ENCODE results near the gene RPS3A. TPM values are rescaled to one million over a fixed set of nuclear protein-coding genes. Genes with fewer than 3 reads are reported as not detected.

The RPS3A gene
- total RNA-seq, 1 experiment from 2014 or later, result 2,661 TPM

- intact Hi-C loops (cut with micrococcal nuclease), result no loop called here
These were observed 1.1 kb downstream of the RPS3A start for GRCh38 chr4:151100531-151100930.

GRCh38 chr4:151103758-151104157, 4.3 kb downstream of the RPS3A start:
- H3K27ac Mint-ChIP-seq (ENCODE audit: low read depth, unreplicated experiment), result no peak overlapping the region
- POLR2A ChIA-PET, result interaction anchor here (2.5 to 7.3 kb wide), 2 partner anchors 10 to 14 kb away, joined by 10 to 44 read pairs; no protein-coding TSS in a partner anchor
- no peak for DNase-seq (ENCODE audit: unreplicated experiment)
- no peak overlapping the region for H3K4me3 Mint-ChIP-seq (ENCODE audit: unreplicated experiment)
- intact Hi-C loops (cut with micrococcal nuclease), result no loop called here
- TF ChIP-seq CTCF (IDR thresholded peaks at IDR 0.05; ENCODE audit: unreplicated experiment), result no peak
- H3K27me3 Mint-ChIP-seq (ENCODE audit: insufficient read depth, unreplicated experiment), result no peaks in the 10 kb centered on the region
- CTCF ChIA-PET, result interaction anchor here (0.6 to 1.4 kb wide), 2 partner anchors 36 to 727 kb away, joined by 3 to 4 read pairs; no protein-coding TSS in a partner anchor
- no TSS peak for BruUV-seq (replicated peaks)
- no peaks in the 10 kb centered on the region for H3K9me3 Mint-ChIP-seq (ENCODE audit: unreplicated experiment)
- peaks cover 97% of the 10 kb centered on the region for H3K36me3 Mint-ChIP-seq (ENCODE audit: insufficient read depth, unreplicated experiment)
- H3K4me1 Mint-ChIP-seq (ENCODE audit: insufficient read depth, unreplicated experiment), result peaks cover 10% of the 10 kb centered on the region

More at GRCh38 chr4:151100531-151100930, 1.1 kb downstream of the RPS3A start:
- Mint-ChIP-seq H3K27ac (ENCODE audit: low read depth, unreplicated experiment) (peak overlapping the region; percentile 100), H3K27me3 (ENCODE audit: insufficient read depth, unreplicated experiment) (no peaks in the 10 kb centered on the region), H3K9me3 (ENCODE audit: unreplicated experiment) (no peaks in the 10 kb centered on the region), H3K4me1 (ENCODE audit: insufficient read depth, unreplicated experiment) (peaks cover 10% of the 10 kb centered on the region), H3K36me3 (ENCODE audit: insufficient read depth, unreplicated experiment) (peaks cover 65% of the 10 kb centered on the region), H3K4me3 (ENCODE audit: unreplicated experiment) (peak overlapping the region; percentile 91)
- ChIA-PET POLR2A (interaction anchor here (0.7 to 7.3 kb wide), 18 partner anchors 8 to 1679 kb away, joined by 3 to 84 read pairs (median 5); partner anchors contain the start of genes ARFIP1, FHIP1A, LRBA and SH3D19), CTCF (interaction anchor here (0.6 to 1.8 kb wide), 4 partner anchors 17 to 960 kb away, joined by 3 to 7 read pairs (median 4); no protein-coding TSS in a partner anchor)
- no TSS peak for BruUV-seq (replicated peaks)
- TF ChIP-seq CTCF (IDR thresholded peaks at IDR 0.05; ENCODE audit: unreplicated experiment), result no peak
- no peak for DNase-seq (ENCODE audit: unreplicated experiment)

GRCh38 chr4:151104621-151105020, 5.2 kb downstream of the RPS3A start:
- ChIA-PET POLR2A (interaction anchor here (2.5 to 7.3 kb wide), 2 partner anchors 9 to 13 kb away, joined by 10 to 44 read pairs; no protein-coding TSS in a partner anchor), CTCF (interaction anchor here (0.6 to 1.5 kb wide), 6 partner anchors 13 to 1247 kb away, joined by 3 to 9 read pairs (median 4); no protein-coding TSS in a partner anchor)
- Mint-ChIP-seq H3K27me3 (ENCODE audit: insufficient read depth, unreplicated experiment) (no peaks in the 10 kb centered on the region), H3K9me3 (ENCODE audit: unreplicated experiment) (no peaks in the 10 kb centered on the region), H3K36me3 (ENCODE audit: insufficient read depth, unreplicated experiment) (peaks cover 100% of the 10 kb centered on the region), H3K4me1 (ENCODE audit: insufficient read depth, unreplicated experiment) (peaks cover 10% of the 10 kb centered on the region), H3K4me3 (ENCODE audit: unreplicated experiment) (no peak overlapping the region), H3K27ac (ENCODE audit: low read depth, unreplicated experiment) (no peak overlapping the region)
- TF ChIP-seq CTCF (IDR thresholded peaks at IDR 0.05; ENCODE audit: unreplicated experiment), result no peak
- no TSS peak for BruUV-seq (replicated peaks)
- no peak for DNase-seq (ENCODE audit: unreplicated experiment)
- intact Hi-C loops (cut with micrococcal nuclease), result no loop called here

- no peak for TF ChIP-seq CTCF (IDR thresholded peaks at IDR 0.05; ENCODE audit: unreplicated experiment)
These were observed 6.1 kb downstream of the RPS3A start for GRCh38 chr4:151105454-151106032.

More at GRCh38 chr4:151105454-151106032, 6.1 kb downstream of the RPS3A start:
- intact Hi-C loops (cut with micrococcal nuclease), result no loop called here
- no peaks in the 10 kb centered on the region for H3K27me3 Mint-ChIP-seq (ENCODE audit: insufficient read depth, unreplicated experiment)
- POLR2A ChIA-PET, result interaction anchor here (2.5 to 7.3 kb wide), 2 partner anchors 8 to 12 kb away, joined by 10 to 44 read pairs; no protein-coding TSS in a partner anchor
- H3K27ac Mint-ChIP-seq (ENCODE audit: low read depth, unreplicated experiment), result no peak overlapping the region
- no peaks in the 10 kb centered on the region for H3K9me3 Mint-ChIP-seq (ENCODE audit: unreplicated experiment)
- H3K4me3 Mint-ChIP-seq (ENCODE audit: unreplicated experiment), result no peak overlapping the region
- no TSS peak for BruUV-seq (replicated peaks)
- CTCF ChIA-PET, result interaction anchor here (0.6 to 1.5 kb wide), 4 partner anchors 12 to 1246 kb away, joined by 3 to 9 read pairs (median 4); no protein-coding TSS in a partner anchor
- peaks cover 10% of the 10 kb centered on the region for H3K4me1 Mint-ChIP-seq (ENCODE audit: insufficient read depth, unreplicated experiment)
- DNase-seq (ENCODE audit: unreplicated experiment), result no peak
- H3K36me3 Mint-ChIP-seq (ENCODE audit: insufficient read depth, unreplicated experiment), result peaks cover 92% of the 10 kb centered on the region

Measured in MCF 10A (cell line).